T-helper 22 cell (primary cell): ENCODE results near the gene MAFB.

ENCODE experiments used
- DNase-seq: peaks from one replicate; pipeline ENCODE4 v3.0.0-alpha.2; 2020; ENCODE audit warnings: low read depth

MAFB gene

DNA sequence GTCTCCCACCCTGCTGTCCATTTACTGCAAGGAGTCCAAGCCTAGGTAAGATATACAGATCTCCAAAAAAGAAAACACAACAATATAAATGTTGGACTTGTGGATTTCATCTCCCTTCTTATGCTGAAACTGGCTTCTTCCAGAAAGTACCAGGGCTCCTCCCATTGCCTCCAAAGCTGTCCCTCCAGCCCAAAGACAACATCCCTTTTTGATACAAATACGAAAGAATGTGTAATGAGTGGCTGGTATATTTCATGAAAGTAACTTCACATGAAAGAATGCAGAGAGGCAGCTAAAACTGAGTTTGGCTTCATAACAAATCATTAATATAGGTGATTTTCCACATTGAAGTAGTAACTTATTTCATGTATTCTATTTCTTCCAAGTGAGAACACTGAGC is 7.9 kb downstream of the MAFB start:
- DNase-seq = no peak

DNA sequence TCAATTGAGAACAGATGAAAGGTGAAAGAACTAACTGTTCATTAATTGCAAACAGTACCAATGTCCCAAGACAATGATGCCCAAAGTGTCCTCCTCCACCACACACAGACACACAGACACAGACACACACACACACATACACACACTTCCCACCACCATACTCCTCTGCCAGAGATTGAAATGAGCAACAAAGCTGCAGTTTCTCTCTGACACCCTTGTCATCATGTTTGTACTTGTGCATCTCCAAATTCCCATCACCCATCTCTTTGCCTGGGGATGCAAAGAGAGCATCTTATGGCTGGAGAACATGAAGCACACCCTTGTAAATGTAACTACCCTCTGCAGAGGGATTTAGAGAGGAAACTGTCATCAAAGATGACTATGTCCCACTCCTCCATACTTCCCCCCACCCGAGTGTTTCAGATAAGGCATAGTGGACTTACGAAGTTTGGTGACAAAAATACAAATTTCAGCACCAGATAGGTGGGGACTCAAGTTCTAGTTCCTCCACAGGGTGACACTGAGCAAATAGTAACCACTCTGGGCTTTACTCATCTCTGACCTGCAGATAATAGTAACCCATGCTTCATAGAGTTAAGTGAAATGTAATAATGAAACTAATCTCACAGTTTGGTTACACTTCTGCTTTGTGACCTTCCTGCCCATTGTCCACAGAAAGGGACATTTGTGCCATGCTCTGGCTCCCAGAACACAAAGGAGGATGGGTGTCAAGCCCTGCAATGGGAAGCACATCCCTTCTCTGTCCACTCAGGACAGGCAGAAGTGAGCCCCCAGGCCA is 8.7 kb downstream of the MAFB start:
- no peak for DNase-seq

DNA sequence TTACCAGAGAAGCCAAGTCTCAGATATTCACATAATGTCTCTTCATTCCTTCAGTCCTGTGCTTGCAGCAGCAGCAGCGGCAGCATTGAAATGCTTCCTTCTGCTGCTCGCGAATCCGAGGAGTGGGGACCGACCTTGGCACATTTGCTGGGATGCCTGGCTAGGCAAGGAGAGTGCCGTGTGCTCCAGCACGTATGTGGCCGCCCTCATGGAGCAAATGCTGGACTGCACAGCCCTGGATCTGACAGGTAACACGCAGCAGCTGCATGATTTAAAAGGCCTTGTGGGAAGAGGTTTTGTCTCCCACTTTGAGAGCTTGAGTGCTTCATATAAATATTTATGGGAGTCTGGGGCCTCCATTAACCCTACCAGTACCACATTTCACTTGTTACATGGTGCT is 9.9 kb downstream of the MAFB start:
- no peak for DNase-seq

DNA sequence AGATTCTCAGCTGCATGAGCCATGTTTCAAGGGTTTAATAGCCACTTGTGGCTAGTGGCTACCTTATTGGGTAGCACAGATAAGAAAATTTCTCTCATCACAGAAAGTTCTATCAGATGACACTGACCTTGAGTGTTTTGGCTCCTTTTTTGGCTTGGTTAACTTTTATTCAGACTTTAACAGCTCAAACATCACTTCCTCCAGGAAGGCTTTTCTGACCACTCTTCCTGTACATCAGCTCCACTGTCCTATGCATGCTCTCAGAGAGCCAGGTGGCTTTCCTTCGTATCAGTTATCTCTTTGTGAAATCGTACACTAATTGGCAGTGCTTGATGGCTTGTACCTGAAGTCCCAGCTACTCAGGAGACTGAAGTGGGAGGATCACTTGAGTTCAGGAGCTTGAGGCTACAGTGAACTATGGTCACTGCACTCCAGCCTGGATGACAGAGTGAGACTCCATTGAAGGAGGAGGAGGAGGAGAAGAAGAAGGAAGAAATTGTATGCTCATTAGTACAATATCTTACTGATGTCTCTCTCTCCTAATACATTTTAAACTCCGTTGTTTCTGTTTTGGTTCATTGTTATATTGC is 10.7 kb downstream of the MAFB start:
- DNase-seq = no peak

DNA sequence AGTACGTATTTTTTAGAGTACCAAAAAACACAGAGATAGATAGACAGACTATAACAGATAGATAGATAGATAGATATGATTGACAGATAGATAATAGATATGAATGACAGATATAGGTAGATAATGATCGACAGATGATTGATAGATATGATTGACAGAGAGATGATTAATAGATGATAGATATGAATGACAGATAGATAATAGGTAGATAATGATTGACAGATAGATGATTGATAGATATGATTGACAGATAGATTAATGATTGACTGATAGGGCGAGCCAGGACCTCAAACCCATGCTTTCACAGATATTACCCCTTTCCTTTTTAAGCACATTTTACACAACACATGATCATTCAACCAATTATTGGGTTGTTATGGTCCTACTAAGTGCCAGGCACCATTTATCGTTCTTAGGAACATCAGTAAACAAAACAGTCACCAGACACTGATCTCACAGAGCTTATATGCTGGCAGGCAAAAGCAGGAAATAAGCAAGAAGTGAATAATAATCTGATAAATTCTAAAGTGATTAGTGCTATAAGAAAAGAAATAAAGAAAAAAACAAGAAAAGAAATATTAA is 11.6 kb downstream of the MAFB start:
- DNase-seq = no peak

DNA sequence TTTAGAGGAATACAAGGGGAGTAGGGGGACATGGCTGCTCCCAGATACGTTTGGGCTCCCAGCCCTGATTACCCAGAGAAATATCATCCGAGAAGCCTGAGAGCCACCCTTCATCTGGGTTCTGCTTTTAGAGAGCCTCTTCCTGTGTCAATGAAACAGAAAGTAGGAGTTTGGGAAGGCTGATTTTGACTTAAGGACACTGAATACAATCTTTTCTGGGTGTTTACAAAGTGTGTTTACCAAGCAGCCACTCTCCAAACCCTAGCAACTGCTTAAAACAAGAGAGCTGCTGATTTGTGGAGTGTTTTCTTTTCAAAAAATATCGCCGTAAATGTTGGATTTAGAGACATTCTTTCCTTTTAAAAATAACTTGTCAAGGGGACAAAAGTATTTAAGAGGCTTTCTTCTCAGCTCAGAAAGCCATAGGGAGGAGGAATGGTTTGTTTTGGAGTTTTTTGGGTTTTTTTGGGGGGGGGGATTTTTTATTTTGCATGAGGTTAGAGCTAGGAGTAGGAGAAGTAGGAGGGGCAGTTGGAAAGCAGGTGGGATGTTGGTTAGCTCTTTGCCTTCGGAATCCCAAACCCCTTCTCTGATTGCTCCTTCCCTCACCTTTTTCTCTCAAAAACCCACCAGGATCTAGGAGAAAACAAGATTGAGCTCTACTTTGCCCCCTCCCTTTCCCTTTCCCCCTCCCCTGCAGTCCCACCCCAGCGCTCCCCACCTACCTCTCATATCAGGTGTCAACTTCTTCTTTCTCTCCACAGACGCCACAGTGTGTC is 12.4 kb downstream of the MAFB start:
- DNase-seq = no peak

DNA sequence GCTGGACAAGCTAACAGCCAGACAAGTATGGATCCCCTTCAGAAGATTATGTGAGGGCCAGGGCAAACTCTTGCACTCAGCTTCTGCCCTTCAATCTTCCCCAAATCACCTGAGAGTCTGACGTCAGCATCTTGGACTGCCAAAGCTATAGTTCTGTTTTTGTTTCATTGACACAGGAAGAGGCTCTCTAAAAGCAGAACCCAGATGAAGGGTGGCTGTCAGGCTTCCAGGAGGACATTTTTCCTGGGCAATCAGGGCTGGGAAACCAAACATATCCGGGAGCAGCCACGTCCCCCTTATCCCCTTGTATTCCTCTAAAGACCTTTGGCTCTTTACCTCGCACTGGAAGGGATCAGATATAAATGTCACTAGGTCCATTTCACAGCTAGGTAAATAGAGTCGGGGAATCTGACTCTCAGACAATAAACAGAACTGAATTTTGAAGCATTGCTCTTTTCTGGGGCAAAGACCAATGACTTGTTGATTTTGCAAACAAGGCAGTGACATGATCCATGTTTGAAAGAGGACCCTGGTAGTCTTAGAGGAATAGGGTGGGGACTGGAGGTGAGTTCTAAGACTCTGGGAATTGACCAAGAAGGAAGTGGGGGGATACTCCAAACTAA is 13.3 kb downstream of the MAFB start:
- DNase-seq = no peak

DNA sequence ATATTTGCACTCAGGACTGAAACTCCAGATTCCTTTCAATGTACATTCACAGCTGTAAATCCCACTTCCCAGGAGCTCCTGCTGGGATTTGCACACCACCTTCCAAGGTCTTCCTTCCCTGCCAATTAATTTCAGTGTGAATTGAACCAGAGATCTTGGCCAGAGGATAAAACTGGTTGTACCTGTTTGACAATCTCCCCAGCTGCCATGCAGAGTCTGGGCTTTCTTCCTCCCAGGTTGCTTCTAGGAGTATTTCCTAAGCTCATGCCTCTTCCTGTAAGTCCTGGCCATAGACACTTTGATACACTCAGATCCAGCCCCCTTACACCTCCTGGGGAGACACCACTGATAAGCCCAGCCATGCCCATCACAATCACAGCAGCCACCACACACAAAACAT is 15.6 kb downstream of the MAFB start:
- no peak for DNase-seq

DNA sequence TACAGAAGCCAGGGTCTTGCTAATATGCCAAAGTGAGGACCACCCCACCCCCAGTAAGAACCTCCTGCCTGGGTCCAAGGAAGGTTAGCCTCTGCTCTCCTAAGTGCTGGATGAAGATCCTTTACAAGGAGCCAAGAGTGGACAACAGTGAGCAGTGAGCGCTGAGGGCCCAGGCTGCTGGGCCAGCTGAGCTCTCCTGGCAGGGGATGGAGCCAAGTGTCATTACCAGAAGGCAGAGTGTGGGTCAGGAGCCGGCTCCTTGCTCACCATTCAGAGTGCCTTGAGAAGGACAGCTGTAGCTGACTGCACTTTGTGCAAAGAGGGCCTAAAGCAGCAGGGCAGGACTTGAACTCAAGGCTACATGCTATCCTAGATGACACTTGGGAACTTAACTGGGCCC is 16.9 kb downstream of the MAFB start:
- DNase-seq = no peak

DNA sequence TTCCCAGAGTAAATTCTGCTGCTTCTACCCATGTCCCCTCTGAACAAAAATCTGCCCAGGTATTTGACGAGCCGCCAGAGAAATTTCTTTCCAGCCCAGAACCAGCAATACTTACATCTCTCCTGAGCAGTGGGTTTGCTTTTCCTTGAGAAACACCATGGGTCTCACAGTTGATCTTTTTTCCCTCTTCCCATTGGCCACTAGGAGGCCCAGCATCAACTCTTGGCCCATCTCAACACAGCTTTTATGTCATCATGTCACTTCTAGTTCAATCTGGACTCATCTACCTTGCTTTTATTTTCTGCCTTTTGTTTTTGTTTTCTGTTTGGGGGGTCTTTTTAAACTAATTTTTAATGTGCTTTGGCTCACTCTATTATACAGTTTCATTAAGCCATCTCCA is 18.8 kb downstream of the MAFB start:
- no peak for DNase-seq

DNA sequence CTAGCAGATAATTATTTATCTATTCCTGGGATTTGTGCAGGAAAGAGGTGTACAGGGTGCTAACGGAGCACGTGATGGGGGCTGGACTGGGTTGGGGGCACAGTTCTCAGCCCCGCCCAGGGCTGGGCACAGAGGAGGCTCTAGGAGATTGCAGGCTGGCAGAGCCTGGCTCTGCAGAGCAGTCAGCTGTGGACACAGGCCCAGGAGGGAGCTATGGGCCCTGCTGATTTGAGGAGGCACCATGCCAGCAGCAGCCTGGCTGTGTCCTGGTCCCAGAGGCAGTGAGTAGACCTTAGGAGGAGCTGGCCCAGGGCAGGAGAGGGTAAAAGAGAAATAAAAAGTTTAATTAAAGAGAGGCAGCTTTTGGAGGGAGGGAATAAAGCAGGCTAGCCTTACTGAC is 19.3 kb downstream of the MAFB start:
- no peak for DNase-seq

DNA sequence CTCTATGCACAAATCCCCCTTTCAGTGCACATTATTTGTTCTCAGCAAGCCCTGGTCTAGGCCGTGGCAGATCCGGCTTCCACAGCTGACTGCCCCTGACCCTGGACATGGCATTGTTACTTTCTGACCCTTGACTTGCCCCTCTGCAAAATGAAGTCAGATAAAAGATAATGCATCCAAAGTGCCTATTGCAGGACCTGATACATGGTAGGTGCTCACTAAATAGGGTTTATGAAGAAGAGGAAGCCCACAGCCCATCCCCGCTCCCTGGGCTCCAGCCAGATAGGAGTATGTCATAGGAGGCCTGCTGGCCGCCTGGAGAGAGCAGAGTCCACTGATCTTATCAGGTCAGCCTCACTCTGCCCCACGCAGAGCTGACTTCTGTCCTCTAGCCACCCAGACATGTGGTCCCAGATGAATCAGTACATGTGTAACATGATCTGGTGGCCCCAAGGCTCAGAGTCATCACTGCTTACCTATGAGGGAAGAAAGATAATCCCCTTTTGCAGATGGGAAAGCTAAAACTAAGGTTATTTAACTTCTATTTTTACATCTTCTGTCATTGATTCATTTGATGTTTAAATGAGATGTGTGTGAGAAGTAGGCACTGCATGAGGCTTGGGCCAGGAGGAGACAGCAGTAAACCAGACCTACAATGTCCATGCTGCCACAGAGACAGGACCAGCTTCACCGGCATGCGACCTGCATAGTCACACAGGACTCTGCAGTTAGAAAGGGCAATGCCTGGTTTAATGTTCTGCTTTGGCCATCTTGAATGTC is 20.4 kb downstream of the MAFB start:
- DNase-seq = no peak

DNA sequence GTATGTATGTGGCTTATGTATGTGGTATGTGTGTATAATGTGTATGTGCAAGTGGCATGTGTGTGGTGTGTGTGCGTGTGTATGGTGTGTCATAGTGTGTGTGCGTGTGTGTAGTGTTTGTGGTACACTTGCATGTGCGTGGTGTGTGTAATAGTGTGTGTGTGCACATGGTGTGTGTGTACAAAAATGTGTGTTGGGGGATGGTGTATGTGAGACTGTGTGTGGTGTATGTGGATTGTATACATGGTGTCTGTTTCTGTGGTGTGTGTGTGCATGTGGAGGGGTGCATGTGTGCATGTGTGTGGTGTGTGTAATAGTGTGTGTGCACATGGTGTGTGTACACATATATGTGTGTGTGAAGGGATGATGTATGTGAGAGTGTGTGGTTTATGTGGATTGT is 21.5 kb downstream of the MAFB start:
- no peak for DNase-seq

DNA sequence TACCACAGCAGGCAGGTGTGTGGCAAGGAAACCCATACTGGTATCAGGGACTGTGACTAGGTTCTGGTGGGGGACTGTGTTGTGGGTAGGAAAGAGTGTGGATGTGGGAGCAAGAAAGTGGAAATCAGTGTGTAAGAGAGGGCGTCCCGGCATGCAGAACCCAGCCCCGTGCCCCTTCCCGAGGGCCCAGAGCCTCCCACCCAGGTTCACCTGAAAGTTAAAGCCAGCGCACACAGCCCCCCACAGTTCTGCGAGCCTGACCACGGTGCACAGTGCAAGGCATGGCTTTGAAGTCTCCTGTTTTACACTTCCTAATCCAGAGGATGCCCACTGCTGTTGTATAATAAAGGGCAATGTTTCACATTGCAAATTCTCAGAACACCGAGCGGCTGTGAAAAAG is 22.7 kb downstream of the MAFB start:
- no peak for DNase-seq

DNA sequence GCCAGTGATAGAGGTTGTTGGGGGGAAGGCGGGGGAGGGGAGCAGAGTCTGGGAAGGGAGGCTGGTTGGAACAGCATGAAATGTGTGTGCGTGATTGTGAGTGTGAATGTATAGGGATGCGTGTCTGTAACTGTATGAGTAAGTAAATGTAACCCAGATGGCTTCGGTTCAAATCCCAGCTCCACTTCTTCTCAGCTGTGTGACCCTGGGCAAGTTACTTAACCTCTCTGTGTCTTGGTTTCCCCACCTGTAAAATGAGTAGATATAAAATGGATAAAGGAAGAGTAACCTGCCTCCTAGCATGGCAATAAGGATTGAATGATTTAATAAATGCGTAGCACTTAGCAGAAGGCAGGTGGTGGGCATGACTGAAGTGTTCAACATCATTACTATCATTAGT is 24.1 kb downstream of the MAFB start:
- no peak for DNase-seq

DNA sequence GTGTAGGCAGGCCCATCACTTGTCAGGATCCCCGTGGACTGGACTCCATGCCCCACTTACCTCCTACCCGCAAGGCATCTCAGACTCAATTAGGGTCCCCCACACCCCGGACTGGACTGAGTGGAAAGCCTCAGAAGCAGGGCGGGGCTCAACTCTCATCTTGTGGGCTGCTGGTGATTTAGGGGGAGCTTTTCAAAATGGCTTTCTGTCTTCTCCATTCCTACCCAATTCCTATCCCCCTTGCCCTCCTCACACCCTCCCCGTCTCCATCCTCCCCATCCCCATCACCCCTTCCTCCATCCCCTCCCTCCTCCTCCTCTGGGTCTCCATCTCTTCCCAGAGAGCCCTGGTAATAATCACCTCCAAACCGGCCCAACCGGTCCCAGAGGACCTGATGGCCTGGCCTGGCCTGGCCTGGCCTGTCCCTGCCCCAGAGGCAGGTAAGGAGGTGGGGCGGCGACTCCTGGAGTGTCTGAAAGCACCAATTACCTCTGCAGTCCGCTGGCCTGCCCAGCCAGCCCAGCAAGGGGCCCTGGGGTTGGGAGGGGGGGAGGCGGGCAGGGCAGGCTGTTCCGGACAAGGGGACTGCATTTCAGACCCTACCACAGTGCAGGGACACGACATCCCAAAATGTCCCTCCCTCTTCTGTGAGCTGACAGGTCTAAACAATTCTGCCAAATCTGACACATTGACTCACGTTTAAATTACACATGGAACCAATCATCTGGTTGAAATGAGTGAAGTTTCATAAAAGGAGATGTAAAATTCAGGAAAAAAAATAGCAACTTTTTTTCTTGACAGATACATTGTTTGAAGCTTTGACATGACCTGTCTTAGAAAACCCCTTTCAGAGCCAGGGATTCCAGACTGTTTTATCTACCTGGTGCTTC is 24.8 kb downstream of the MAFB start:
- no peak for DNase-seq

DNA sequence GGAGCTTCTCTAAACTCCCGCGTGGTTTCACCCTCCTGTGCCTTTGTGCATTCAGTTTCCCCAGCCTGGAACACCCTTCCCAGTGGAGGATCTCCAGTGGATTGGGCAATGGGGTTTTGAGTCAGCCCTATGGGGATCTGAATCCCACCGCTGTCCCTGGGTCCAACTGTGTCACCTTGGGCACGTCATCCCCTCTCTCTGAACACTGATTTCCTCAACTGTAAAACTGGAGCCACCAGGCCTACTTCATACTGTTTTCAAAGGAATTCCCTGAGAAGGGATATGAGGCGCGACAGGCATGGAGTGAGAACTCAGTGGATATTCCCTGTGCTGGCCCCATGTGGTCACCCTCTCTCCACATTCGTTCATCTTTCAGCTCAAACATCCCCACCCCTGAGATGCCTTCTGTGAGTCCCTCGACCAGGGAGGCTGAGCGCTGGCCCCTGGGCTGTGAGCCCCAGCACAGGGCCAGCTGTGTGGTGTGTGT is 25.7 kb downstream of the MAFB start:
- no peak for DNase-seq

DNA sequence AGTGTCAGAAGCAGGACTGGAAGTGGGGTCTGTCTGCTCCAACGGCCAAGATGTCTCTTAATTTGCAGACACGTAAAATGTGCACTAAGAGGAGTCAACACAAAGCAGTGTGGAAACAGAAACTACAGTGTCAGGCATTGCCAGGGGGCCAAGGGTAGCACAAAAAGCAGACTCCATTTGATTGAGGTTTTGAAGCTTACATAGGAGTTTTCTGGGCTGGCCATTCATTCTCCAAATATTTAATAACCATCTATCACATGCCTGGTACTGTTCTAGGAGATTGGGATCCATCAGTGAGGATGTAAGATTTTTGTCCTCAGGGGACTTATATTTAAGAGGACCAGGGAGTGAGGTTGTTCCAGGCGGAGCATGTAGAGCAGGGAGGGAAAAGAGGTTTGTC is 29.5 kb downstream of the MAFB start:
- DNase-seq = no peak

DNA sequence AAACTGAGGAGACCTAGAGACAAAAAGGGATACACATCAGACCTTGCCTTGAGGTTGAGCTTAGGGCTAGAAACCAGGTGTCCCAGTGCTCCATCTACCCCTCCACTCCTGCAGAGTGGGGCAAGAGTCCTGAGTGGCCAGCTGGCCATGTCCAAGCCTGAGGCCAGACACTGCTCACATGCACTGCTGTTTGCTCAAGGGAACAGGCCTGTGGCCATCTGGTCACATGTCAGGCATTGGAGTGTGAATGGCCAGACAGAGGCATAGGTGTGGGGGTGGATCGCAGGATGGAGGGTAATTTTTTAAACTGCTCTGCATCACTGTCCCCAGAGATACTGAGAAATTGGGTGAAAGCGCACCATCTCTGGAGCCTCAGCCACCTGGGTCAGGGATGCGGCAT is 30.5 kb downstream of the MAFB start:
- DNase-seq = no peak

DNA sequence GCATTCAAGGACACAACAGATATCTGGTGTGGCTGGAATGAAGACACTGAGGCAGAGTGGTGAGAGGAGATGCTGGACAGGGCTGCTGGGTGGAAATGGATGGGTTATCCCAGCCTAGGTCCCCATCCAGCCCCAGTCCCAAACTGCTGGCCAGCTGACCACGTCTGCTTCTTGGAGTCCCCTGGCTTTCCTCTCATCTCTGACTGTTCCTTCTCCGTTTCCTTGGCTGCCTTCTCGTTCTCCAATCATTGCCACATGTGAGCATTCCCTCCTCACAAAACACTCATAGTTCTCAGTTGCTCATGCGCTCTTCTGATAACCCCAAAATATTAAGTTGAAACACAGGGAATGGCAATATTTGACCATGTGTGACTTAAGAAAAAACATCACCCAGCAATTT is 31.5 kb downstream of the MAFB start:
- no peak for DNase-seq

DNA sequence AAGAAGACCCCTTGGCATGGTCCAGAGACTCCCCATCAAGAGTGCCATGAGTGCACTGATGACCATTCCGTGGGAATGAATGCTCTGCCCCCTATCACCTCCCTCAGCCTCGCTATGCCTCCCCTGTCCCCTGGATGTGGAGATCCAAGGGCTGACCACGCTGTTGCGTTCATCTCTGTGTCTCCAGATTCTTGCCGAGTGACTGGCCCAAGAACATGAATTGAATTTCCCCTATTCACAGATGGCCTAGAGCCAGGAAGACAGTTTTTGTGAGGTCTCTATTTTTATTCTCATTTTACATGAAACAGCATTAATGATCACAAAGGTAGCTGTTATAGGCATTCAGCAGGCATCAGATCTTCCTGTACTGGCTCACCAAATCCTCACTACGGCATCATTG is 33.6 kb downstream of the MAFB start:
- no peak for DNase-seq
